ENCODE measurements around the gene FAM169A. TPM values are rescaled to one million over a fixed set of nuclear protein-coding genes. Genes with fewer than 3 reads are reported as not detected.

Gene FAM169A
- polyA plus RNA-seq, 3 donors: 18.0 to 20.3 (median 18.2) TPM

Other genes starting within 250 kb of the FAM169A start
- 10 to 100 TPM; 59.3 to 89.1 (median 78.2) TPM for gene ENC1, start 225.7 kb downstream of the FAM169A start, polyA plus RNA-seq (ENCODE audit: insufficient read length in 3 of 3)
- 100 to 1,000 TPM; 120 to 157 (median 134) TPM for gene HEXB, start 181.2 kb downstream of the FAM169A start, polyA plus RNA-seq (ENCODE audit: insufficient read length in 3 of 3)
- 10 to 100 TPM; 46.8 to 57.6 (median 51.3) TPM for gene GFM2, start 99.3 kb downstream of the FAM169A start, polyA plus RNA-seq (ENCODE audit: insufficient read length in 3 of 3)
- gene NSA2, start 99.1 kb downstream of the FAM169A start, polyA plus RNA-seq (ENCODE audit: insufficient read length in 3 of 3): 100 to 1,000 TPM; 208 to 231 (median 211) TPM
- 10 to 100 TPM; 13.3 to 16.1 (median 14.3) TPM for gene GCNT4, start 186.2 kb upstream of the FAM169A start, polyA plus RNA-seq (ENCODE audit: insufficient read length in 3 of 3)

Measured in renal pelvis (tissue), 3 donors.